Measurements from ENCODE around the gene FRYL.

GRCh38 chr4:48778431-48779094, 1.5 kb downstream of the FRYL start:
- TF ChIP-seq, protein P1, sequence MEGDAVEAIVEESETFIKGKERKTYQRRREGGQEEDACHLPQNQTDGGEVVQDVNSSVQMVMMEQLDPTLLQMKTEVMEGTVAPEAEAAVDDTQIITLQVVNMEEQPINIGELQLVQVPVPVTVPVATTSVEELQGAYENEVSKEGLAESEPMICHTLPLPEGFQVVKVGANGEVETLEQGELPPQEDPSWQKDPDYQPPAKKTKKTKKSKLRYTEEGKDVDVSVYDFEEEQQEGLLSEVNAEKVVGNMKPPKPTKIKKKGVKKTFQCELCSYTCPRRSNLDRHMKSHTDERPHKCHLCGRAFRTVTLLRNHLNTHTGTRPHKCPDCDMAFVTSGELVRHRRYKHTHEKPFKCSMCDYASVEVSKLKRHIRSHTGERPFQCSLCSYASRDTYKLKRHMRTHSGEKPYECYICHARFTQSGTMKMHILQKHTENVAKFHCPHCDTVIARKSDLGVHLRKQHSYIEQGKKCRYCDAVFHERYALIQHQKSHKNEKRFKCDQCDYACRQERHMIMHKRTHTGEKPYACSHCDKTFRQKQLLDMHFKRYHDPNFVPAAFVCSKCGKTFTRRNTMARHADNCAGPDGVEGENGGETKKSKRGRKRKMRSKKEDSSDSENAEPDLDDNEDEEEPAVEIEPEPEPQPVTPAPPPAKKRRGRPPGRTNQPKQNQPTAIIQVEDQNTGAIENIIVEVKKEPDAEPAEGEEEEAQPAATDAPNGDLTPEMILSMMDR (conservative IDR thresholded peaks at IDR 0.05), result no peak
- no peak for TF ChIP-seq ZFX (IDR thresholded peaks at IDR 0.05)
